ENCODE measurements around the gene KDM4C.

The KDM4C gene

DNA sequence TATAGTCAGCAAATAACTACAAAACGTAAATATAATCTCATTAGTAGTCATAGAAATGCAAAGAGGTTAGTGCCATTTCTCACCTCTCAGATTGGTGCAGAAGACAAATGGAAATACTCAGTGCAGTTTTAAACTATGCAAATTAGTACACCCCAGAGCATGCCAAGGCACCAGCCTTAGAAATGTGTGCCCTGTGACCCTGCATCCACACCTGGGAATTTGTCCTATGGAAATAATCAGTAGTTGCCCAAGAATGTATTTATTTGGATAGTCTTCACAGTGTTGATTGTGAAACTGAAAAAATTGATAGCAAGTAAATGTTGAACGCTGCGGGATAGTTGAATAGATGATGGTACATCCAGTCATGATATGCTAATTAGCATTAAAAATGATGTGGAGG is 152.7 kb downstream of the KDM4C start:
- DNase-seq (ENCODE audit: low read depth): no peak
- TF ChIP-seq CTCF (conservative IDR thresholded peaks at IDR 0.05; ENCODE audit: low read depth, low read length): no peak
- H3K4me3 ChIP-seq (ENCODE audit: low read length): no peak overlapping the region

GRCh38 chr9:6911901-6912638 is 154.3 kb downstream of the KDM4C start:
- no peak overlapping the region for H3K4me3 ChIP-seq (ENCODE audit: low read length)
- TF ChIP-seq CTCF (conservative IDR thresholded peaks at IDR 0.05; ENCODE audit: low read depth, low read length): no peak
- no peak for DNase-seq (ENCODE audit: low read depth)

- no peak for DNase-seq (ENCODE audit: low read depth)
- no peak overlapping the region for H3K4me3 ChIP-seq (ENCODE audit: low read length)
- TF ChIP-seq CTCF (conservative IDR thresholded peaks at IDR 0.05; ENCODE audit: low read depth, low read length): no peak
Measured at GRCh38 chr9:6915635-6916034, 157.9 kb downstream of the KDM4C start.

GRCh38 chr9:6917162-6917561 is 159.4 kb downstream of the KDM4C start:
- no peak for TF ChIP-seq CTCF (conservative IDR thresholded peaks at IDR 0.05; ENCODE audit: low read depth, low read length)
- no peak overlapping the region for H3K4me3 ChIP-seq (ENCODE audit: low read length)
- no peak for DNase-seq (ENCODE audit: low read depth)

DNA sequence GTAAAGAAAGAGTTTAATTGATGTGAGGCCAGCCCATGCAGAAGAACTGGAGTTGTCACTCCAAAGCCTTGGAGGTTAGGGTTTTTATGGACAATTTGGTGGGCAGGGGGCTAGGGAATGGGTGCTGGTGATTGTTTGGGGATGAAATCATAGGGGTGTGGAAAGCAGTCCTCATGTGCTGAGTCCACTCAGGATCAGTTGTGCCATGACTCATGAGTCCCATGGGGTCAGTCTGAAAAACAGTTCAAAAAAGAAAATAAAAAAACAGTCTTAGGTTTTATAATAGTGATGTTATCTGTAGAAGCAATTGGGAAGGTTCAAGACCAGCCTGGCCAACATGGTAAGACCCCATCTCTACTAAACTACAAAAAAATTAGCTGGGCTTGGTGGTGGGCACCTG is 162.3 kb downstream of the KDM4C start:
- no peak for TF ChIP-seq CTCF (conservative IDR thresholded peaks at IDR 0.05; ENCODE audit: low read depth, low read length)
- no peak overlapping the region for H3K4me3 ChIP-seq (ENCODE audit: low read length)
- DNase-seq (ENCODE audit: low read depth): no peak

DNA sequence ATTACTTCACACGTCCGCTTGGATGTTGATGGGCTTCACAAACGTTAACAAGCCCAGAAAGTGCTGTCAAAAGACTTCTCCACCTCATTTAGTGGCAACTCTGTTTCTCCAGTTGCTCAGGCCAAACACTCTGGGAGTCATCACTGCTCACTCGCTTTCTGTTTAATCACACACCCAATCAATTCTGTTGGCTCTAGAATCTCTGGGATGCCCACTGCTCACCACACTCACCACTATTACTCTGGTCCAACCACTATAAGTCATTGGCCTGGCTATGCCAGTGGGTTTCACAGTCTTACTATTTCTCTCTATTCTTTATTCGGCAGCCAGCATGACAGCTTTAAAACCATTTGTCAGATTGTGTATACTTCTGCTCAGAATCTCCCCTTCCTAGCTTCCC is 163.5 kb downstream of the KDM4C start:
- no peak for DNase-seq (ENCODE audit: low read depth)
- no peak for TF ChIP-seq CTCF (conservative IDR thresholded peaks at IDR 0.05; ENCODE audit: low read depth, low read length)
- H3K4me3 ChIP-seq (ENCODE audit: low read length): no peak overlapping the region

DNA sequence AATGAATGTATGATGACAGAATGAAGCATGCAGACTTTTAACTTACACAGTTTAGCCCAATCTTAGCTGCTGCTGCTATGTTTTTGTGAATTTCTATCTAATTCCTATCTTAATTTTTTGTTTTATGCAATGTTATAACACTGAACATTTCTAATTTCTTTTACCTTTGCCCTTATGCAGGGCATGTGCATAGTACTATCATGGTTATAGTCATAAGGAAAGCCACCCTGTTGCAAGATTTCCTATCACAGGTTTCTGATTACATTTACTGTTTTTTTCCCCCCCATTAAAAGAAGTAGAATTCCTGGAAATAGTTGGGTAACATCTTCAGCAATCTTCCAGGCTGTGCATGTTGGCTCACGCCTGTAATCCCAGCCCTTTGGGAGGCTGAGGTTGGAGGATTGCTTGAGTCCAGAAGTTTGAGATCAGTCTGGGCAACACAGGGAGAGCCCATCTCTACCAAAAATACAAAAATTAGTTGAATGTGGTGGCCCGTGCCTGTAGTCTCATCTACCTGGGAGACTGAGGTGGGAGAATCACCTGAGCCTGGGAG is 164.4 kb downstream of the KDM4C start:
- TF ChIP-seq CTCF (conservative IDR thresholded peaks at IDR 0.05; ENCODE audit: low read depth, low read length): no peak
- no peak overlapping the region for H3K4me3 ChIP-seq (ENCODE audit: low read length)
- DNase-seq (ENCODE audit: low read depth): no peak
